HG03575 (cell line): ENCODE results near the gene RPLP2.

ENCODE experiments used
- ATAC-seq: cut with Tn5 transposase; IDR thresholded peaks from one replicate; pipeline ENCODE4 v1.9.1; 2021; ENCODE audit not compliant: unreplicated experiment, insufficient number of reproducible peaks, low FRiP score; ENCODE audit errors: extremely low read depth

RPLP2 gene

DNA sequence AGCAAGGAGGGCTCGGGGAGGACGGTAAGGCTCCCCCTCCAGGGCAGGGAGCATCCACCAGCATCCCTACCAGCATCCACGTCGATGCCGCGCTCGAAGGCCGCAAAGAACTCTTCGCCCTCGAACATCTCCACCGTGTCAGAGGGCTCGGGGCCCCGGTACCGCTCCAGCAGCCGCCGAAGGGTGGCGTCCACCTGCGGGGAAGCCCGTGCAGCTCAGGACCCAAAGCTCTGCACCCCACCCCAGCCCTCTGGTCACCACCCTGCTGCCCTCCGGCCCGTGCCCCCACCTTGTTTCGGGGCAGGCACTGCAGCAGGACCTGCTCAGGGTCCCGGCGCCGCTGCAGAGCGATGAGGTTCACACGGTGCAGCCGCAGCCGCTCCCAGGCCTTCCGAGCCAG is 9.3 kb upstream of the RPLP2 start:
- ATAC-seq = no peak

DNA sequence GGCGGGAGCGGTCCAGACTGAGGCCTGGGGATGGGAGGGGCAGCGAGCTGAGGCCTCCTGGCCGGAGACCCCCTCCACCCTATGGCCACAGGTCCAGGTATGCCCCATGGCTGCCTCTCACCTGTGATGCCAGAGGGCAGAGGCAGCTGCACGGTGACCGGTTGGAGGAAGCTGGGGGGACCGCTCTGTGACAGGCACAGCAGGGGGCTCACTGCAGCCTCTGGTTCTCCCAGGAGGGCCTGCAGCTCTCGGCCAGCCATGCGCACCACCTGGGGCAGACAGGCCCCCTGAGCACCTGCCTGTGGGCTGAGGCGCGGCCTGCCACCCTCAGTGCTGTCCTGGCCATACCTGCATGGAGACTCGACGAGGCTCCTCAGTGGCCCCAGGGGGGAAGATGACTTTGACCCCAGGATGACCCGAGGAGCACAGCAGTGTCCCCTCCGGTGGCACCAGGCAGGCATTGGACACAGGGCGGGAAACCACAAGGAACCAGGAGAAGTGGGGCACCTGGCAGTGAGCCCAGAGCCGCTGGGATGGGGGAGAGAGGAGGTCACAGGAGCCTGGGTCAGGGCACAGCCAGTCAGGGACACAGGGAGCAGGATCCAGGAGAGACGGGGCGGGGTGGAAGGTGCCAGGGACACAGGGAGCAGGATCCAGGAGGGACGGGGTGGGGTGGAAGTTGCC is 8.5 kb upstream of the RPLP2 start:
- no peak for ATAC-seq

DNA sequence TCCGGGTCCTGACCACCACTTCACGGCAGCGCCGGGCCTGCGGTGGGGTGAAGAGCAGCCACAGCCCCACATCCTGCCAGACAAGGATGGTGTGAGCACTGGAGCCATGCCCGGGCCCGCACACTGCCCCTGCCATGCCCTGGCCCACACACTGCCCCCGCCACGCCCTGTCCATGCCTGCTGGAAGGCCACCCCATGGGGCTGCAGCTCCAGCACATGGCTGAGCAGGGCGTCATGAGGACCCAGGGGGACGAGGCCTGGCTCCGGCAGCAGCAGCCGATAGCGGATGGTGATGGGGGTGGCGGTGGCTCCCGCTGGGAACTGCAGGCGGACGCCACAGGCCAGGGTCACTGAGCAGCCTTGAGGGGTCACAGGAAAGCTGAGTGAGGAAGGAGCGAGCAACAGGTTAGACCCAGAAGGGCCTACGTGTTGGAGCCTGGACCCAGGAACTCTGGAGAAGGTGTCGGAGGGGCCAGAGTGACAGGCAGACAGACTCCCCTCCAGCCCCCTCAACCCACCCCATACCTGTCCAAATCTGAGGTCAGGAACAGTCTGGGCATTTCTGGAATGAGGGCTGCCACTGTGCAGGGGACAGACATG is 7.6 kb upstream of the RPLP2 start:
- ATAC-seq = no peak

DNA sequence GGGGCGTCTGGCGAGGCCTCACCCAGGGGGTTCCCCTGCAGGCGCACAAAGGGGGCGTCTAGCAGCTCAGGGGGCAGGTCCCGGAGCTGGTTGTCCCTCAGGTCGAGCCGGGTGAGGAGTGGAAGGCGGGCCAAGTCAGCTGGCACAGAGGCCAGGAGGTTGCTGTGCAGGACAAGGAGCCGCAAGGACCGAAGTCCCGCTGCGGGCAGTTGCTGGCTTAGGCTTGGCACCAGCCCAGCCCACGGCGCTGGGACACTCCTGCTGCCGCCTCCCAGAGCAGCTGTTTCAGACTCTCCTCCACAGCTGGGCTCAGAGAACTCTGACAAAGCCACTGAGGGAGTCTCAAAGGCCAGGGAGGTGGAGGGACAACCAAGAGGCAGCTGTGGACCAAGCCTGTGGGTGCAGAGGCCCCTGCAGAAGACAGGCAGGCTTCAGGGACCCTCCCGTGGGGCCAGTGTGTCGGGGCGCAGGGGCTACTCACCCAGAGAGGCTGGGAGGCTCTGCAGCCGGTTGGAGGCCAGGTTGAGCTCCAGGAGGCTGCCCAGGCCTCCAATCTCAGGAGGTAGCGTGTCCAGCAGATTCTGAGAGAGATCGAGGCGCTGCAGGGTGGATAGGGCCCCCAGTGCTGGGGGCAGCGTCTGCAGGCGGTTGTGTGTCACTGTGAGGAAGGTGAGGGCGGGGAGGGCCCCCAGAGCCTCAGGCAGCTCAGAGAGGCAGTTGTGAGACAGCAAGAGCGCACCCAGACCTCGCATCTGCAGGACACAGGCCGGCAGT is 6.9 kb upstream of the RPLP2 start:
- no peak for ATAC-seq

DNA sequence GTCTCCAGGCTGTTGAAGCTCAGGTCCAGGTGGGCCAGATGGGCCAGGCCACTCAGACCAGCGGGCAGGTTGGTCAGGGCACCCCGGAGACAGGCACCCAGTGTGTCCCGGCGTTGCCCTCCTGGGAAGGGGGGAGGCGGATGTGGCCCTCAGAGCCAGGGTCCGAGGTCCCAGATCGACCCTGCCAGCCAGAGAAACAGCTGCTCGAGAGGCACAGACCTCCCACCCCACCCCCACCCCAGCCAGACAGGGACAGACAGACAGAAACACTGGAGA is 6.4 kb upstream of the RPLP2 start:
- ATAC-seq = no peak

DNA sequence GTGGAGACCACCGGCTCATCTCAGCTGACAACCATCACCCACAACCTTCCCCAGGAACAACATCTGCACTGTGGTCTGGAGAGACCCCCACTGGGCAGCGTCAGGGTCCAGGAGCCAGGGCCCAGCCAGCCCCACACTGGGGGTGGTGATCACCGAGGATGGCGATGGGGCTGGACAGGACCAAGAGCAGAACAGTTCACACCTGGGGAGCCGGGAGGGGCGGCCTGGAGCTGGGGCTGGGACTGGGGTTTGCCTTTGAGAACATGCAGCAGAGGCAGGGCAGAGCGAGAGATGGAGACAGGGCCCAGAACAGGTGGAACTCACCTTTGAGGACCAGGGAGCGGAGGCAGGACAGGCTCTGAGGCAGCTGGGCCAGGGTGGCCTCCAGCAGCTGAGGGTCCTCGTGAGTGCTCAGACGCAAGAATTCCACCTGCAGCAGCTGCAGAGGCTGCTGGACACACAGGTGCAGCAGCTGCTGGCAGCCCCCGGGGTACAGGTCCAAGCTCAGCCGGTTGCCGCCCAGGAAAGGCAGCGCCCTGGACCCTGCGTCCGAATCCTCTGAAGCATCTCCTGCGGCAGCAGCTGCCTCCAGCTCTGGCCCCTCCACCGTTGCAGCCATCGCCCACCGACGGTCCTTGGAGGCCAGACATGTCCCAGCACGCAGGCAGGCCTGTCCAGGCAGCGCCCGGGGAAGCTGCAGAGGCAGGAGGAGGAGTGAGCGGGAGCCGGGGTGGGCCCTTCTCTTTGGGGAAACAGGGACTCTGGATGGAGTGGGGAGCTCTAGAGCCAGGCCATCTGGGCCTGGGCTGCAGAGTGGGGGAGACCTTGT is 5.8 kb upstream of the RPLP2 start:
- ATAC-seq = no peak

DNA sequence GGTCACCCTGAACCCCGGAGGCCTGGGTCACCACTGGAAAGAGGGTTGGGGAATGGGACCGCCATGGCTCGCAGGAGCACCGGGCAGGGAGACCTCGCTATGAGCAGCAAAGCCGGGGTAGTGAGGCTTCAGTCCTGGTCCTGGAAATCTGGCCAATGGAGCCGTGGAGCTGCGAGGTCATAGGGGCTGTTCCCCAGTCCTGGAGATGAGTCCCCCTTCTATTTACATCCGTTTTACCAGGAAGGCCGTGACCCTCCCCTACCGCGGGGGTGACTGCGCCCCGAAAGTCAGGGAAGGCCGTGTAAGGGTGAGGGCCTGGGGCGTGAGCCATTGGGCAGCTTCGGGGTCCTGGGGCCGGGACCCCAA is 5.2 kb upstream of the RPLP2 start:
- ATAC-seq = no peak

DNA sequence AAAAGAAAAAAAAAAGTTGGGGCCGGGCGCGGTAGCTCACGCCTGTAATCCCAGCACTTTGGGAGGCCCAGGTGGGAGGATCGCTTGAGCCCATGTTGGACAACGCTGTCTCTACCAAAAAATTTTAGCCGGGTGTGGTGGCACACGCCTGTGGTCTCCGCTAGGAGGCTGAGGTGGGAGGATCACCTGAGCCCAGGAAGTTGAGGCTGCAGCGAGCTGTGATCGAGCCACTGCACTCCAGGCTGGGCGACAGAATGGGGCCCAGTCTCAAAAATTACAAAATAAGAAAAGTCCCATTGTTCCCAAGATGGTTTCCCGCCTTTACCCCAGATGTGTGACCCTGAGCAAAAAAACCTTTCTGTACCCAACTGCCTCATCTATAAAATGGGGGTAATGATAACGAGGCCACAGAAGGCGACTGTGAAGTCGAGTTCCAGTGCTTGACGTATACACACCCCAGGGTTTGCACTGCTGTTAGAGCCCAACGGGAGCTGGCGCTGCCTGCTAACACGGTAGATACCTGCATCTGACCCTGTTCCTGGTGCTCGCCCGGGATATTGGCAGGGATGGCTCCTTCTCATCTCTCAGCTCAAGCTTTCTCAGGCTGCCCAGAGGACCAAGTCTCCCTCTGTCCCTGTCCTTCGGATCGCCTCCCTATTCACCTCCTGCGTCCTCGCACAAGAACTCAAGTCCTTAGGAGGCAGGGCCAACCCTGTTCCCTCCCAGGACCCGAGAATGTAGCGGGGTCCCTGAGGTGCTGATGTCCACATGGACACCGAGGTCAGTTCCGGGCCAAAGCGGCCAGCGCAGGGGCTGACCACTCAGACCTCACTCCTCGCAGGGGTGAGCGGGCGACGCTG is 1.1 kb upstream of the RPLP2 start:
- no peak for ATAC-seq

DNA sequence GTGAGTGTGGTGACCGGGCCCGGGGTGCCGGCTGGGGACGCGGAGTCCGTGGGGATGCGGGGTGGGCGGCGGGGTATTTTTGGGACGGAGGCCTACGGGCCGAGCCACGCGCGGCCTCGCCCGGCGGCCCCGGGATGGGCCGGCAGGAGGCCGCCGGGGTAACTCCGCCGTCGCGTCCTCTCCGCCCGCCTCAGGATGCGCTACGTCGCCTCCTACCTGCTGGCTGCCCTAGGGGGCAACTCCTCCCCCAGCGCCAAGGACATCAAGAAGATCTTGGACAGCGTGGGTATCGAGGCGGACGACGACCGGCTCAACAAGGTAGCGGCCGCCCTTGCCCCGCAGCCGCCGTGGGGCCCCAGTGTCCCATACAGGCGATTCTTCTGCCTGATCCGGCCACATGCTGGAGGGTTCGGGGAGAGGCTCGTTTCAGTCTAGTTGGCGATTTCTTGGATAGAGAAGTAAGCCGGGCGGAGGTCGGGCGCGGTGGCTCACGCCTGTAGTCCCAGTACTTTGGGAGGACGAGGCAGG is 337 bp downstream of the RPLP2 start:
- no peak for ATAC-seq

DNA sequence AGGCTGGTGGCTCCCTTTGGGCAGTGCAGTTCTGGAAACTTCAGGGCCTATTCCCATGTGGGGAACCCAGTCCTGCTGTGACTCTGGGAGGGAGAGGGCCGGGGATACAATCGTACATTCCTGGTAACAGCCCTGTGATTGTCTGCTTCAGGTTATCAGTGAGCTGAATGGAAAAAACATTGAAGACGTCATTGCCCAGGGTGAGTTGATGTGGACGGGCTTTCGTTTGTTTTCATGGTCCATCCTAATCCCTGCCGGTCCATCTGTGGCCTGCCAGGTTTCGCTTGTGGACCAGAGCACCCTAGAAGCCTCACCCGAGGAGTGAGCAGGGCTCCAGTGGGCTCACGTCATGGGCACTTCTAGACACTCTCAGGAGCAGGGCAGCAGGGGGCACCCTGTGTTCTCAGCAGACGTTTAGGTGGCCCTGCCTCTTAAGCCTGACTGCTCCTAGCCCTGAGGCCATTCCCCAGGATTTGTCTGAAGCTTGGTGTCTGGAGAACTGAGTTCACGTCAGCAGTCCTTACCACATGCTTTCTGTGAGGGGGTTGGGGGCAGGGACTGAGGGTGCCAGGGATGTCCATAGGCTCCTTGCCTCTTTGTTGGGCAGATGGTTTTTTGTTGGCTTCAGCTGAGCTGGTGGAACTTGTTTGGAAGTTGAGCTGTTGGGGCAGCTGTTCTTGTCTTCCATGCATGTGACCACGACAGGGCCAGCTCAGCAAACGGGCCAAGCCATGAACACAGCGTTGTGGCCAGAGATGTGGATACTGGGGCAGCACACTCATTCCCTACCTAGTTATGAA is 1.9 kb downstream of the RPLP2 start:
- ATAC-seq = no peak

DNA sequence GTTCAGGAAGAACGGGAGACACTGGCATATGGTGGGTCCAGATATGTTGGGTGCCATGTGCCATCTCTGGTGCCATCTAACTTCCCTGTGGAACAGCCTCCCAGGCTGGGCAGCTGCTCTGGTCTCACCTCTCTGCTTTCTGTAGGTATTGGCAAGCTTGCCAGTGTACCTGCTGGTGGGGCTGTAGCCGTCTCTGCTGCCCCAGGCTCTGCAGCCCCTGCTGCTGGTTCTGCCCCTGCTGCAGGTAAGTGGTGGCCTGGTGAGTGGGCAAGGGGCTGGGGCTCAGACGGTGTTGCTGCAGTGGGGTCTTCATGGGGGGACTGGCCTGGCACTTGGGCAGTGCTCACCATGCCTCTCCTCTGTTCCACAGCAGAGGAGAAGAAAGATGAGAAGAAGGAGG is 2.6 kb downstream of the RPLP2 start:
- no peak for ATAC-seq

DNA sequence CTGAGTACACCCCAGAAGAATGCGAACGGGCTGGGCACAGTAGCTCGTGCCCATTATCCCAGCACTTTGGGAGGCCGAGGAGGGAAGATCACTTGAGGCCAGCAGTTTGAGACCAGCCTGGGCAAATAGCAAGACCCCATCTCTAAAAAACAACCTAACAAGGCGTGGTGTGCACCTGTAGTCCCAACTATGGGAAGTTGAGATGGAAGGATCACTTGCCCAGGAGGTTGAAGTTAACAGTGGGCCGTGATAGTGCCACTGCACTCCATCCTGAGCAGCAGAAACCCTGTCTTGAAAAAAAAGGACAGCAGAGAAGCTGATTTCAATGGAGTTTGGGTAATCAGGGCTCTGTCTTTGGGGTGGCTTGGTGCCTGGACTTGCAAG is 3.3 kb downstream of the RPLP2 start:
- no peak for ATAC-seq

DNA sequence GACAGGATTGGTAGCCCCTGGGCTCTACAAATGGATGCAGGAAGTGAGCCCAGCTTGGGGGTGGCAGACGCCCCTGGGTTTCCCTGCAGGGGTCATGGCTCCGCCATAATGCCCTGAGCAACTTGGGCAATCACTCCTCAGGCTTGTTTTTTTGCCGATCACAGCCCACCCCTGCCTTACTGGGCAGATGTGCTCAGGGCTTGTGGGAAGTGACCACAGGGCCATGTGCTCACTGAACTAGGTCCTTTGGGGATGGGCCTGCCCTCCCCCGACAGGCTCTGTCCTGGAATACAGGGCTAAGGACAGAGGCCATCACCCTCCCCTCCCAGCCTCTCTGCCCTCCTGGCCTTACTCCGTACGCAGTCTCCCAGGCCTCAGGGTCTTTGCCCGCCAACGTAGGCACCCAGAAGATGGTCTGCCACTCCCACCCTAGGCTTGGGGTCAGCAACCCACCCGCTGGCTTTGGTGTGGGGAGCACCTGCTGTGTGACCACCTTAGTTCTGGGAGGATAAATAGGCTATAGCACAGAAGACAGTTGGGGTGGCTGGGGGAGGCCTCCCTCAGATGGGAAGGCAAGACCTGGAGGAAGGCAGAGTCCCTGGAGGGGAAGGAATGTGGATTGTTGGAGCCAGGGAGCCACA is 3.8 kb downstream of the RPLP2 start:
- ATAC-seq = no peak

DNA sequence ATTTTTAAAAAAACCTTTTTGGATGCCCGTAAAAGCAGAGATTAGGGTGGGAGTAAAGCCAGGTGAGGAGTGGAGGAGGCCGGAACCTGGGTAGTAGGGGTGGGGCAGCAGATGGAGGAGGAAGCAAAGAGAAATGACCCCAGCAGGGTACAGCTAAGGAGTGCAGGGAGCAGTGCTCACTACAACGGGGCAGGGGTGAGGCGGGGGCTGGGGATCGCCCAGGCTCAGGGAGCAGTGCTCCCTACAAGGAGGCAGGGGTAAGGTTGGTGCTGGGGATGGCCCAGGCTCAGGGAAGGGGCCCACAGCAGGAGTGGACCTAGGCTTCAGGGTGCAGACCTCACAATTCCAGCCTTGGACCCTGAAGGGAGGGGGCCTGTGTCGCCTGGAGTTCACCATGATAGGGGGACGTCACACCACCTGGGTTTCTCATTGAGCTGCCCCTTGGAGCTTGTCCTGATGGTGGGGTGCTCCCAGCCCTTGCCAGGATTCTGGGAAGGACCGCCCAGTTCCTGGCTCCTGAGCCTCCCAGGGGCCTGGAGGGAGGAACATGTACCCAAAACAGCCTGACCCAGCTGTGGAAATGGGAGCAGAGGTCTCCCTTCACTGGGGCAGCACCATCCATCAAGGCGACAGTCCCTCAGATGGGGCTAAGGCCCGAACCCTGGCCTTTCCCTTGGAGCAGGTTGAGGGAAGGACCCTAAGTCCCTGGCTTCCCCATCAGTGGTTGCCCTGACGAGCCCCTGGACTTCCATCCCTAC is 6.1 kb downstream of the RPLP2 start:
- no peak for ATAC-seq

DNA sequence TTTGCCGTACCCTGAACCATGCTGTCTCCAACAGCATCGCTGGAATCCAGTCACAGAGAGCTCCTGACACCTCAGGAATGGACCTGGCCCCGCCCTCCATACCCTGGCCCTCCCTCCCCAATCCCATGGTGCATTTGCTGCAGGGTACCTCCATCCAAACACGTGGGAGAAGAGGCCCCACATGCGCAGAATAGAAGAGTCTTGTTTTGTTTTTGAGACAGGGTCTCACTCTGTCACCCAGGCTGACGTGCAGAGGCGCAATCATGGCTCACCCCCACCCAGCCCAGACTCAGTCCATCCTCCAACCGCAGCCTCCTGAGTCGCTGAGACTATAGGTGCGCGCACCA is 6.6 kb downstream of the RPLP2 start:
- no peak for ATAC-seq

DNA sequence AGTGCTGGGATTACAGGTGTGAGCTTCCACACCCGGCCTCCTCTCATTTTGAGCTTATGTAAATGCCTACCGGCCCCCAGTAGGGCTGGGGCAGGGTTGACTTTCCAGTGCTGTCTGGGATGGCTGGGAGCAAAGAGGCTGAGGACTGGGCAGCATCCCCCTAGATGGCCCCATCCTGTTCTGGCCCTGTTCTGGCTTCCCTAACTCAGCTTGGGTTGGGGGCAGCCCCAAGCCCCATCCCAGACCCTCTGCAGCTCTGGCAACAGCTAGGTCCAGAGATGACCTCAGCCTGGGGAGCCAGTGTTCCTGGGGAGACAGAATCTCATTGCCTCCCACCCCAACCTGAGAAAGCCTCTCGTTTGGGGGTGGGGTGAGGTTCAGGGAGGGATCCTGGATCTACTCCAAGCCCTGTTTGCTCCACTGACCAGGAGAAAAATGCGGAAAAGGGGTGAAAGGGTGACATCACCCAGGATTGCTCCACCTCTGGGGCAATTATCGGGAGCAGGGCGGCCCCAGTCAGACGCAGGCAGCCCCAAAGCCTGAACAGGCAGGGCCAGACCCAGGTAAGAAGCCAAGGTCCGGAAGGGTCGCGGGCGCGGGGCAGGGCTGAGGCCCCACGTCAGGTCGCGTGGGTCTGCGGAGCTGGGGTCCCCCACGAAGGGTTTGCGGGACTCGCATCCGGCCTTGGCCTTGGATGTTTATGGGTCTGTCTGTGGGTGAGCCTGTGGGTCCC is 8.8 kb downstream of the RPLP2 start, which contains the start of gene PNPLA2:
Gene PNPLA2 (plus strand): TSS at position 519 of the 733 bp plus-strand sequence. CDS start 805 bp downstream, outside the sequence.
- ATAC-seq = no peak
